Heart right ventricle (tissue), 16 donors: ENCODE data around the gene S100A9. TPM values are rescaled to one million over a fixed set of nuclear protein-coding genes. Genes with fewer than 3 reads are reported as not detected.
A peak's percentile ranks its signal among the peaks of the same experiment; 100 is the strongest.

ENCODE experiments used
- ATAC-seq, 8 donors: fragments of 200-7000 bp; cut with Tn5 transposase; one replicate each; pipeline ENCODE4 v1.9.1; 2020; ENCODE audit warnings: mild to moderate bottlenecking in 8 of 8, moderate library complexity in 8 of 8, moderate number of reproducible peaks in 1 of 8
- DNase-seq, 2 donors: peaks; one replicate each; pipeline ENCODE4 v3.0.0-alpha.2; 2020
- H3K27ac ChIP-seq, 10 donors: fragments of 200-600 bp; sonication (generic) in 2 of 10; one replicate each; pipeline versions ENCODE4 v1.5.0 to v1.8.0; 2020 to 2022; ENCODE audit warnings: mild to moderate bottlenecking in 3 of 10
- H3K27me3 ChIP-seq, 7 donors: fragments of 200-600 bp; one replicate each; pipeline ENCODE4 v1.8.0; 2021 to 2022; ENCODE audit warnings: mild to moderate bottlenecking in 2 of 7
- H3K36me3 ChIP-seq, 9 donors: fragments of 200-600 bp; sonication (generic) in 1 of 9; one replicate each; pipeline versions ENCODE4 v1.5.0 to v1.8.0; 2020 to 2022; ENCODE audit warnings: mild to moderate bottlenecking in 2 of 9
- H3K4me1 ChIP-seq, 9 donors: fragments of 200-600 bp; sonication (generic) in 1 of 9; one replicate each; pipeline versions ENCODE4 v1.5.0 to v1.8.0; 2020 to 2022; ENCODE audit warnings: mild to moderate bottlenecking in 4 of 9
- H3K4me3 ChIP-seq, 10 donors: fragments of 200-600 bp; sonication (generic) in 2 of 10; one replicate each; pipeline versions ENCODE4 v1.5.0 to v1.8.0; 2020 to 2022; ENCODE audit warnings: mild to moderate bottlenecking in 7 of 10, moderate library complexity in 2 of 10
- H3K9me3 ChIP-seq, 11 donors: fragments of 200-600 bp in 10 of 11; sonication (generic) in 2 of 11; one replicate each; pipeline versions ENCODE4 v1.5.0 to v1.8.0; 2013 to 2022; ENCODE audit warnings: mild to moderate bottlenecking in 2 of 11, control low read depth in 1 of 11, moderate library complexity in 1 of 11
- CTCF ChIP-seq, 9 donors: fragments of 200-600 bp; sonication (generic) in 2 of 9; IDR thresholded peaks; one replicate each; pipeline versions ENCODE4 v1.5.0 to v1.8.0; 2021 to 2022; ENCODE audit warnings: antibody characterized with exemption in 9 of 9, mild to moderate bottlenecking in 5 of 9, moderate library complexity in 1 of 9
- WGBS, 2 donors: extraction: QIAGEN DNeasy Blood & Tissue Kit; methylation state at CpG; one replicate each; pipeline ENCODE4 v1.1.7; 2013; ENCODE audit warnings: inconsistent platforms in 1 of 2; 5-methylcytosine and 5-hydroxymethylcytosine counted together
- intact Hi-C, 10 donors: fragments of 100-400 bp; cut with DNase I; formaldehyde crosslinking; loops; one replicate each; pipeline versions ENCODE4 v1.11.1 to v1.14.2; 2022
- polyA plus RNA-seq, 2 donors: library from polyadenylated mRNA; stranded (reverse); fragments of 200-250 nt; gene quantifications; one replicate each; pipeline ENCODE4 v1.2.3, GENCODE V29; 2013
- total RNA-seq, 10 donors: library from RNA; stranded (reverse); fragmentation: NEBNext Ultra II Directional in 3 of 10; extraction: Animal tissue kit (Norgen Biotek cat#: 25700) in 3 of 10; gene quantifications; one replicate each; pipeline versions ENCODE4 v1.2.1 to v1.2.4, GENCODE V29; 2021 to 2023
- donor health status: Arrhythmogenic right ventricular cardiomyopathy.
- donor health status: ischemic (EF 13 %, LVEDD 7.1; RV severe dilation, severe dysfunction).
- donor health status: healthy with polysubstance abuse.
- donor health status: DM: no; HTN: yes; CAD: no.
- donor health status: DM: no; HTN: no; CAD: no.
- donor health status: ischemic (EF 25% LVEDD 6.9; RV normal size, moderate dysfunction).
- donor health status: ischemic (EF 25% LVEDD 5.7; RV mildly dilated, moderate dysfunction).
- donor health status: healthy.
- donor health status: DM: yes; HTN: yes; CAD: no.
- donor health status: Ischemic cardiomyopathy.
- donor health status: ischemic (EF 35%, LVEDD 5.7; RV mildly dilated, moderate dysfunction).
- donor health status: nonischemic (EF 11% LVEDD 7.7; RV severe dilation, severe dysfunction).
- donor health status: DM: yes; HTN: yes; CAD: no.
- donor health status: PGD.
- donor health status: ischemic (EF 29% LVEDD 5.4; RV normal size, mild dysfunction).
- donor health status: nonischemic (EF 23%, LVEDD 6.1; RV moderate dilation, normal function).

Gene S100A9
- total and polyA plus RNA-seq, 12 donors = 9.9 to 182 (median 71.5) TPM

GRCh38 chr1:153375511-153375910 lies 17.9 kb downstream of the S100A9 start, which contains the start of gene S100A12:
Gene S100A12 (minus strand): TSS chr1:153375621. CDS start chr1:153374592, 1,029 bp downstream.
- H3K4me3 ChIP-seq = peak within 1 kb of the TSS in 1 of 10 donors; percentile 16
- peaks cover 0 to 4% (median 0%) of the 10 kb centered on the region in 11 donors for H3K9me3 ChIP-seq
- no peaks in the 10 kb centered on the region for H3K36me3 ChIP-seq
- H3K27ac ChIP-seq = peak within 1 kb of the TSS in 1 of 10 donors; percentile 65
- no peak for TF ChIP-seq CTCF (IDR thresholded peaks at IDR 0.05)
- intact Hi-C loops = no loop called here
- 82 to 95% methylated on average over 1 of the region's 1 CpG for WGBS, 2 donors
- peaks cover 0 to 11% (median 0%) of the 10 kb centered on the region in 7 donors for H3K27me3 ChIP-seq
- DNase-seq = no peak
- ATAC-seq = peak in 1 of 8 donors; percentile 39
- H3K4me1 ChIP-seq = peaks cover 0 to 44% (median 0%) of the 10 kb centered on the region in 9 donors

- Histone ChIP-seq H3K4me1 (peaks cover 0 to 43% (median 0%) of the 10 kb centered on the region in 9 donors), H3K27me3 (peaks cover 0 to 12% (median 0%) of the 10 kb centered on the region in 7 donors), H3K27ac (no peak overlapping the region), H3K9me3 (peaks cover 0 to 31% (median 17%) of the 10 kb centered on the region in 11 donors), H3K36me3 (no peaks in the 10 kb centered on the region), H3K4me3 (no peak overlapping the region)
- DNase-seq (no peak), ATAC-seq (no peak)
- intact Hi-C loops = no loop called here
- TF ChIP-seq CTCF (IDR thresholded peaks at IDR 0.05) = no peak
- WGBS, 2 donors = 79 to 81% methylated on average over 10 of the region's 10 CpGs
Observed at GRCh38 chr1:153379591-153379990, 21.9 kb downstream of the S100A9 start.

DNA sequence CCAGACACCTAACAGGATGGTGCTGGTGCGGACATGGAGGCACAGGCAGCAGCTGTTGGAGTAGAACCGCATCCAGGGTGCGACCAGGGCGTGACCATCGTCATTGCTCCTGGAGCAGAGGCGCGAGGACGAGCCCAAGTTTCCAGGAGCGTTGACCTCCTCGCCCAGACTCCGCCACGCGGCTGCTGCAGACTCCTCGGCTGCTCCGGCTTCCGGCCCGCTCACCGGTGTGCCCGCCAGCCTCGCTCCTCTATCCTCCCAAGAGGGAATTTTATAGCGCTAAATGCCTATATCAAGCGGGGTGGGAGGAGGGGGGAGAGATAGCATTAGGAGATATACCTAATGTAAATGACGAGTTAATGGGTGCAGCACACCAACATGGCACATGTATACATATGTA lies 23.1 kb downstream of the S100A9 start:
- no peak for ATAC-seq
- Histone ChIP-seq H3K9me3 (peaks cover 0 to 31% (median 17%) of the 10 kb centered on the region in 11 donors), H3K4me3 (no peak overlapping the region), H3K4me1 (peaks cover 0 to 43% (median 0%) of the 10 kb centered on the region in 9 donors), H3K27ac (no peak overlapping the region), H3K27me3 (peaks cover 0 to 14% (median 0%) of the 10 kb centered on the region in 7 donors), H3K36me3 (no peaks in the 10 kb centered on the region)
- no peak for TF ChIP-seq CTCF (IDR thresholded peaks at IDR 0.05)
- WGBS, 2 donors = 88 to 93% methylated on average over 23 of the region's 23 CpGs
- intact Hi-C loops = no loop called here
- no peak for DNase-seq

GRCh38 chr1:153384958-153385580 lies 27.4 kb downstream of the S100A9 start:
- no peak for TF ChIP-seq CTCF (IDR thresholded peaks at IDR 0.05)
- intact Hi-C loops = no loop called here
- ATAC-seq = no peak
- no peak for DNase-seq
- H3K36me3 ChIP-seq = no peaks in the 10 kb centered on the region
- peak overlapping the region in 2 of 10 donors; percentile 10 to 87 for H3K27ac ChIP-seq
- peaks cover 0 to 12% (median 0%) of the 10 kb centered on the region in 7 donors for H3K27me3 ChIP-seq
- peaks cover 0 to 31% (median 17%) of the 10 kb centered on the region in 11 donors for H3K9me3 ChIP-seq
- no peak overlapping the region for H3K4me3 ChIP-seq
- peaks cover 0 to 45% (median 0%) of the 10 kb centered on the region in 9 donors for H3K4me1 ChIP-seq
- WGBS, 2 donors = 74% methylated on average over 4 of the region's 4 CpGs
